ENCODE results near the gene SETD5. TPM values are rescaled to one million over a fixed set of nuclear protein-coding genes. Genes with fewer than 3 reads are reported as not detected.

The SETD5 gene
- total RNA-seq, 6 experiments from 2014 or later = 62.0 to 74.6 (median 67.4) TPM

DNA sequence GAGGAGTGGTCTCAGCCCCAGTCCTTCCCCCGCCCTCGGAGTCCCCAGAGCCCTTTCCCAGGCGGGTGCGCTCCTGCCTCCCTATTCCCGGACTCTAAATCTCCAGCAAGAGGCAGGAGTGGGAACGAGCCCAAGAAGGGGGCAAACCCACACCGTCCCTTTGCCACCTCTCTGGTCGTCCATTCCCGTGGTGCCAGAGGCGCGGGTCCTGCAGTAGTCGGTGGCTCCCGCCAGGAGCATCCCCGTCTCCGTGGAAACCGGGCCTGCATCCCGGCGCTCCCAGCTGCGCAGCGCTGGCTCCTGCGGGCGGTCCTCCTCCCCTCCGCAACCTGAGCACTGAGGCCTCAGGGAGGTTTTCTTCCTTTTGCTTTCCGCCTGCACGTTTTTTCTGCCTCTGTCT lies 111.4 kb downstream of the SETD5 start:
- TF ChIP-seq, protein P1, sequence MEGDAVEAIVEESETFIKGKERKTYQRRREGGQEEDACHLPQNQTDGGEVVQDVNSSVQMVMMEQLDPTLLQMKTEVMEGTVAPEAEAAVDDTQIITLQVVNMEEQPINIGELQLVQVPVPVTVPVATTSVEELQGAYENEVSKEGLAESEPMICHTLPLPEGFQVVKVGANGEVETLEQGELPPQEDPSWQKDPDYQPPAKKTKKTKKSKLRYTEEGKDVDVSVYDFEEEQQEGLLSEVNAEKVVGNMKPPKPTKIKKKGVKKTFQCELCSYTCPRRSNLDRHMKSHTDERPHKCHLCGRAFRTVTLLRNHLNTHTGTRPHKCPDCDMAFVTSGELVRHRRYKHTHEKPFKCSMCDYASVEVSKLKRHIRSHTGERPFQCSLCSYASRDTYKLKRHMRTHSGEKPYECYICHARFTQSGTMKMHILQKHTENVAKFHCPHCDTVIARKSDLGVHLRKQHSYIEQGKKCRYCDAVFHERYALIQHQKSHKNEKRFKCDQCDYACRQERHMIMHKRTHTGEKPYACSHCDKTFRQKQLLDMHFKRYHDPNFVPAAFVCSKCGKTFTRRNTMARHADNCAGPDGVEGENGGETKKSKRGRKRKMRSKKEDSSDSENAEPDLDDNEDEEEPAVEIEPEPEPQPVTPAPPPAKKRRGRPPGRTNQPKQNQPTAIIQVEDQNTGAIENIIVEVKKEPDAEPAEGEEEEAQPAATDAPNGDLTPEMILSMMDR (IDR thresholded peaks at IDR 0.05) = no peak
- Mint-ChIP-seq H3K9me3 (no peaks in the 10 kb centered on the region), H3K4me3 (no peak overlapping the region), H3K27ac (no peak overlapping the region), H3K27me3 (ENCODE audit: insufficient read depth) (peaks cover 27% of the 10 kb centered on the region), H3K36me3 (ENCODE audit: low read depth) (no peaks in the 10 kb centered on the region), H3K4me1 (ENCODE audit: low read depth) (no peaks in the 10 kb centered on the region)
- no peak for DNase-seq

DNA sequence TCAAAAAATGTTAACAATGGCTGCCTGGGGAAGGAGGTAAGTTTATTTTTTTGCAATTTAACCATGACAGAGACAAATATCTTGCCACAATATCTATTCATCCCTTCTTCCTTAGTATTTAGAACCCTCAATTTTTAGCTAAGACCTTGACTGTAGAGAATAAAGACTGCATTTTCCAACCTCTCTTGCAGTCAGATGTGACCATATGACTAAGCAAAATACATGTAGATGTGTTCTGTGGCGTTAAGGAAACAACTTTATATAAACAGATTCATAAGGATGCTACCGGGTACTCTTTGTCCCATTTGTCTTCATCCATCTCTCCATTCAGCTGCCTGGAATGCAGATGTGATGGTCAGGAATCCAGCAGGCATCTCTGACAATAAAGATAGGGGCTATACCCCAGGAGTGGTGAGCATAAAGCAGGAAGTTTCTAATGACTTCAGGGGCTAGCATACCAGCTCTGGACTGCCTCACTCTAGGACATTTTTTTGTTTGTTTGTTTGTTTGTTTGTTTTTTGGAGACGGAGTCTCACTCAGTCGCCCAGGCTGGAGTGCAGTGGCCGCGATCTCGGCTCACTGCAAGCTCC lies 115.1 kb downstream of the SETD5 start:
- Mint-ChIP-seq H3K4me3 (no peak overlapping the region), H3K9me3 (no peaks in the 10 kb centered on the region), H3K36me3 (ENCODE audit: low read depth) (no peaks in the 10 kb centered on the region), H3K27ac (no peak overlapping the region), H3K4me1 (ENCODE audit: low read depth) (no peaks in the 10 kb centered on the region), H3K27me3 (ENCODE audit: insufficient read depth) (peaks cover 26% of the 10 kb centered on the region)
- TF ChIP-seq, protein P1 (IDR thresholded peaks at IDR 0.05) = no peak
- DNase-seq = no peak

DNA sequence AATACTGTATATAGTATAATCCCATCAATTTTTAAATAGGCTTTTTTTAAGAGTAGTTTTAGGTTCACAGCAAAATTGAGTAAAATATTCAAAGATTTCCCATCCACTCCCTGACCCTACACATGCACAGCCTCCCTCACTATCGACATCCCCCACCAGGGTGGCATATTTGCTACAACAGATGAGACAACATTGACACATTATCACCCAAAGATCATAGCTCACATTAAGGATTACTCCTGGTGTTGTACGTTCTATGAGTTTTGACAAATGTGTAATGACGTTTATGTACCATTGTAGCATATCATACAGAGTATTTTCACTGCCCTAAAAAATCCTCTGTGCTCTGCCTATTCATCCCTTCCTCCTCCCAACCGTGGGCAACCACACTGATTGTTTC lies 116.9 kb downstream of the SETD5 start:
- TF ChIP-seq, protein P1 (IDR thresholded peaks at IDR 0.05) = no peak
- Mint-ChIP-seq H3K4me1 (ENCODE audit: low read depth) (no peaks in the 10 kb centered on the region), H3K27me3 (ENCODE audit: insufficient read depth) (peaks cover 15% of the 10 kb centered on the region), H3K9me3 (no peaks in the 10 kb centered on the region), H3K36me3 (ENCODE audit: low read depth) (no peaks in the 10 kb centered on the region), H3K4me3 (no peak overlapping the region), H3K27ac (no peak overlapping the region)
- DNase-seq = no peak

DNA sequence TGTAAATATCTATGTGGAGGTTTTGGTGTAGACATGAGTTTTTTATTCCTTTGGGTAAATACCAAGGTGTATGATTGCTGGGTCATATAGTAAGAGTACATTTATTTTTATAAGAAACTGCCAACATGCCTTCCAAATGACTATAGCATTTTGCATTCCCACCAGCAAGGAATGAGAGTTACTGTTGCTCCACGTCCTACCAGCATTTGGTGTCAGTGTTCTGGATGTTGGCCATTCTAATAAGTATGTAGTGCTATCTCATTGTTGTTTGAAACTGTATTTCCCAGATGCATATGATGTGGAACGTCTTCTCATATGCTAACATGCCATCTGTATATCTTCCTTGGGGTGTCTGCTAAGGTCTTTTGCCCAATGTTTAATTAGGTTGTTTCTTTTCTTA lies 117.5 kb downstream of the SETD5 start:
- TF ChIP-seq, protein P1 (IDR thresholded peaks at IDR 0.05) = no peak
- no peak overlapping the region for H3K4me3 Mint-ChIP-seq
- DNase-seq = no peak
- H3K27ac Mint-ChIP-seq = no peak overlapping the region
- H3K9me3 Mint-ChIP-seq = no peaks in the 10 kb centered on the region
- H3K36me3 Mint-ChIP-seq (ENCODE audit: low read depth) = no peaks in the 10 kb centered on the region
- H3K4me1 Mint-ChIP-seq (ENCODE audit: low read depth) = no peaks in the 10 kb centered on the region
- peaks cover 15% of the 10 kb centered on the region; the same call in 1 of the 2 replicates for H3K27me3 Mint-ChIP-seq (ENCODE audit: insufficient read depth)

DNA sequence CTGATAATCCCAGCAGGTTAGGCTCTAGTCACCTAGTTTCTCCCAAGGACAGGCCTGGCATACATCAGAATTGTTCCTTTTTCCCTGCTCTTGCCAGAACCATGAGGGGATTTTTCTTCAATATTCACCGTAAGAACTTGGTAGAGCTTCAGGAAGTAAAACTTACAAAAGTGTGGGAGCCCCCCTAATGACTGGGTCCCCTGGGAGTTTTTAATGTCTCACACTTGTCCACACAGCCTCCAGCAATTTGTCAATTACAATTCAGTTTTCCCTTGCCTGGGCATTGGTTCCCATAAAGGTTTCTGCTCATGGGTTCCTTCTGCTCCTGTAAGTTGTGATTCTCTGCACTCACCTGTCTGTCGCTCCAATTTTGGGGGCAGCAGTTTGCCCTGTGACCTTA lies 127.7 kb downstream of the SETD5 start:
- TF ChIP-seq, protein P1 (IDR thresholded peaks at IDR 0.05) = no peak
- Mint-ChIP-seq H3K27me3 (ENCODE audit: insufficient read depth) (peaks cover 2% of the 10 kb centered on the region), H3K4me1 (ENCODE audit: low read depth) (no peaks in the 10 kb centered on the region), H3K36me3 (ENCODE audit: low read depth) (no peaks in the 10 kb centered on the region), H3K27ac (no peak overlapping the region), H3K4me3 (no peak overlapping the region), H3K9me3 (no peaks in the 10 kb centered on the region)
- no peak for DNase-seq

Other genes starting within 250 kb of the SETD5 start
- under 1 TPM; 0.23 to 0.92 (median 0.77) TPM for gene SRGAP3, start 148.0 kb upstream of the SETD5 start, total RNA-seq (2021; fragmentation: NEBNext Ultra II Directional; extraction: Animal tissue kit (Norgen Biotek cat#: 25700))
- gene THUMPD3, start 34.6 kb upstream of the SETD5 start, total RNA-seq (2021; fragmentation: NEBNext Ultra II Directional; extraction: Animal tissue kit (Norgen Biotek cat#: 25700)) = 10 to 100 TPM; 46.3 to 59.2 (median 51.9) TPM
- gene LHFPL4, start 156.2 kb downstream of the SETD5 start, total RNA-seq (2021; fragmentation: NEBNext Ultra II Directional; extraction: Animal tissue kit (Norgen Biotek cat#: 25700)) = not detected